SK-N-MC (cell line): ENCODE results near the gene CACNB2.

Source experiments
- EZH2 ChIP-seq: fragments of 200-600 bp; sonication (generic); IDR thresholded peaks from one replicate; pipeline ENCODE4 v1.6.1; 2017; ENCODE audit warnings: antibody characterized with exemption
- FOXP2 ChIP-seq: optimal IDR thresholded peaks from 2 replicates; pipeline ENCODE3; 2011; ENCODE audit warnings: mild to moderate bottlenecking, moderate library complexity; ENCODE audit not compliant: insufficient read depth; ENCODE audit errors: extremely low read length, control extremely low read depth
- POLR2AphosphoS5 ChIP-seq: IDR thresholded peaks from 2 replicates; pipeline ENCODE4 v1.6.1; 2012; ENCODE audit warnings: mild to moderate bottlenecking, low read depth, low read length, borderline replicate concordance

DNA sequence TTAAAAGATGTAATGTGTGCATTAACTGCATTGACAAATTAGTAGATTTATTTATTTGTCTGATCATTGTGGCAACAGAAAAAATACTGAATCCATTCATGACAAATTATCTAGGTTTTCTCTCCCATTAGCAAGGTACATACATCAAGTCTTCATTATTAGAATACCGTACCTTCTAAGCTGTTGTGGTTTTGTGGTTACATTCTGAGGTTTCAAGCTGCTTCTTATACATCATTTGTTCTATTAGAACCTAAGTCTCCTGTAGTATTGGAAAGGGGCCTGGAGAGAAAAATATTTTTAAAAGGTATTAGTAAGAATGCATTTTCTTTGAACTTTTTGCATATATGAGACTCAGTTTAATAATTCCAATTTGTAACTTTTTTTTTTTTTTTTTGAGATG is 26.3 kb upstream of the CACNB2 start:
- TF ChIP-seq POLR2AphosphoS5 (no peak), EZH2 (no peak), FOXP2 (no peak)
